Endothelial cell of umbilical vein (primary cell): ENCODE results near the gene DRAP1. TPM values are rescaled to one million over a fixed set of nuclear protein-coding genes. Genes with fewer than 3 reads are reported as not detected.

Experiments
- Bru-seq: library from RNA; stranded (reverse); fragments of 400-500 nt; gene quantifications from one replicate; lab custom pipeline; 2021; lab: Mats Ljungman, UMichigan
- BruChase-seq, 2 experiments: library from RNA; stranded (reverse); fragments of 400-500 nt; gene quantifications; one replicate each; lab custom pipeline; 2021; lab: Mats Ljungman, UMichigan
- BruUV-seq: library from RNA; stranded (reverse); fragments of 400-500 nt; replicated peaks from 2 replicates; lab custom pipeline; 2021; lab: Mats Ljungman, UMichigan
- CTCF ChIA-PET: fragments of 300-600, 350-600 bp; sonication (Branson Sonifier 250); formaldehyde crosslinking; loops from one replicate; lab custom pipeline; 2021; ENCODE audit warnings: antibody characterized with exemption, inconsistent platforms; lab: Charles Lee
- POLR2A ChIA-PET: fragments of 300-600, 350-600 bp; sonication (Branson Sonifier 250); formaldehyde crosslinking; loops from one replicate; lab custom pipeline; 2021; ENCODE audit warnings: antibody characterized with exemption, inconsistent platforms; lab: Charles Lee
- DNase-seq: peaks from one replicate; pipeline ENCODE4 v3.0.0-alpha.2; 2011; ENCODE audit warnings: low read depth, low spot score
- FAIRE-seq: peaks from 2 replicates; lab custom pipeline; 2011; peaks lifted over from hg19 to GRCh38; lab: Jason Lieb, UNC
- H2AFZ ChIP-seq: 2 replicates; pipeline ENCODE4 v1.6.0; 2012; ENCODE audit warnings: low read depth, low read length, control low read depth, inconsistent platforms
- H3K27ac ChIP-seq: 2 replicates; pipeline ENCODE4 v1.5.1; 2011; ENCODE audit warnings: low read depth, mild to moderate bottlenecking, control low read depth, low read length, moderate library complexity; ENCODE audit not compliant: insufficient read depth
- H3K27me3 ChIP-seq, 2 experiments: 2 replicates each; pipeline versions ENCODE4 v1.6.0 to v1.6.1; 2011; ENCODE audit warnings: low read length in 2 of 2, mixed read lengths in 1 of 2; ENCODE audit not compliant: control insufficient read depth in 2 of 2, insufficient read depth in 2 of 2
- H3K36me3 ChIP-seq, 2 experiments: 2 replicates in 1 of 2; 3 replicates in 1 of 2; pipeline ENCODE4 v1.5.1; 2011; ENCODE audit warnings: low read length in 2 of 2, mild to moderate bottlenecking in 1 of 2, moderate library complexity in 1 of 2; ENCODE audit not compliant: control insufficient read depth in 2 of 2, insufficient read depth in 2 of 2; ENCODE audit errors: extremely low read depth in 1 of 2
- H3K4me1 ChIP-seq: 3 replicates; pipeline ENCODE4 v1.5.1; 2011; ENCODE audit warnings: mild to moderate bottlenecking, low read length; ENCODE audit not compliant: control insufficient read depth, insufficient read depth; ENCODE audit errors: extremely low read depth
- H3K4me2 ChIP-seq: 2 replicates; pipeline ENCODE4 v1.6.1; 2011; ENCODE audit warnings: low read length, control low read depth, mixed read lengths; ENCODE audit not compliant: insufficient read depth
- H3K4me3 ChIP-seq, 3 experiments: fragments of 200-600 bp in 1 of 3; sonication (generic), shearing (Covaris generic) in 1 of 3; replicated peaks in 1 of 3; 2 replicates each; pipeline ENCODE4 v1.5.1; 2011 to 2016; ENCODE audit warnings: control low read depth in 3 of 3, low read length in 3 of 3, mild to moderate bottlenecking in 2 of 3, inconsistent platforms in 1 of 3, low read depth in 1 of 3, moderate library complexity in 1 of 3; ENCODE audit not compliant: insufficient read depth in 1 of 3
- H3K79me2 ChIP-seq: 2 replicates; pipeline ENCODE4 v1.6.0; 2012; ENCODE audit warnings: low read length, inconsistent platforms; ENCODE audit not compliant: control insufficient read depth, insufficient read depth
- H3K9ac ChIP-seq: replicated peaks from 2 replicates; pipeline ENCODE3; 2011; ENCODE audit warnings: low read length, control low read depth; ENCODE audit not compliant: insufficient read depth; ENCODE audit errors: extremely low read depth
- H3K9me1 ChIP-seq: replicated peaks from 3 replicates; pipeline ENCODE4 v1.6.0; 2011; ENCODE audit warnings: mild to moderate bottlenecking, low read length; ENCODE audit not compliant: control insufficient read depth, insufficient read depth; ENCODE audit errors: extremely low read depth
- H3K9me3 ChIP-seq: replicated peaks from 2 replicates; pipeline ENCODE4 v1.5.1; 2012; ENCODE audit warnings: low read length, inconsistent platforms; ENCODE audit not compliant: control insufficient read depth, insufficient read depth
- H4K20me1 ChIP-seq: replicated peaks from 2 replicates; pipeline ENCODE3; 2011; ENCODE audit warnings: mild to moderate bottlenecking, low read length; ENCODE audit not compliant: control insufficient read depth, insufficient read depth; ENCODE audit errors: extremely low read depth
- CTCF ChIP-seq, 2 donors: IDR thresholded peaks; 1 replicate in 1 of 2; 2 replicates in 1 of 2; pipeline ENCODE4 v1.5.1; 2011; ENCODE audit warnings: low read length in 2 of 2, mild to moderate bottlenecking in 2 of 2, moderate library complexity in 2 of 2, control low read depth in 1 of 2, inconsistent platforms in 1 of 2, low read depth in 1 of 2; ENCODE audit not compliant: insufficient read depth in 1 of 2; ENCODE audit errors: extremely low read depth in 1 of 2
- FOS ChIP-seq: IDR thresholded peaks from 2 replicates; pipeline ENCODE4 v1.6.1; 2011; ENCODE audit warnings: mild to moderate bottlenecking, low read length, moderate library complexity, borderline replicate concordance; ENCODE audit not compliant: insufficient read depth
- GATA2 ChIP-seq: IDR thresholded peaks from 2 replicates; pipeline ENCODE4 v1.7.0; 2011; ENCODE audit warnings: low read depth, mild to moderate bottlenecking, moderate library complexity, mixed read lengths, low read length; ENCODE audit not compliant: insufficient read length, insufficient read depth
- MYC ChIP-seq: IDR thresholded peaks from one replicate; pipeline ENCODE4 v1.6.1; 2011; ENCODE audit warnings: mild to moderate bottlenecking, low read depth, low read length
- POLR2A ChIP-seq: IDR thresholded peaks from 2 replicates; pipeline ENCODE4 v1.6.1; 2012; ENCODE audit warnings: low read depth, mild to moderate bottlenecking, control low read depth, low read length
- POLR2AphosphoS5 ChIP-seq: IDR thresholded peaks from 2 replicates; pipeline ENCODE4 v1.6.1; 2012; ENCODE audit warnings: low read depth, mild to moderate bottlenecking, control low read depth, low read length, moderate library complexity; ENCODE audit not compliant: insufficient read depth
- dilution Hi-C: fragments of 300-500 bp; cut with MboI; formaldehyde crosslinking; loops from one replicate; pipeline ENCODE4 v1.15.0; 2019; ENCODE audit warnings: low sequenced_read_pairs; ENCODE audit not compliant: extremely low pct_ligation_motif_present
- intact Hi-C: fragments of 100-400 bp; cut with micrococcal nuclease; formaldehyde crosslinking; loops from one replicate; pipeline ENCODE4 v1.10.0; 2022
- long read RNA-seq: library from polyadenylated mRNA; stranded (forward); transcript quantifications from one replicate; pipeline ENCODE4 v2.0.0, GENCODE V29; 2021
- polyA minus RNA-seq, 3 experiments: library from RNA; depleted of rRNA, polyadenylated mRNA; stranded (reverse); fragments of >200 nt; gene quantifications; 1 replicate in 1 of 3; 2 replicates in 2 of 3; pipeline ENCODE4 v1.2.3, GENCODE V29; 2011
- polyA plus RNA-seq, 4 experiments: library from polyadenylated mRNA; depleted of rRNA in 3 of 4; stranded (reverse) in 3 of 4; unstranded in 1 of 4; fragments of >200 nt; gene quantifications; 2 replicates each; pipeline versions ENCODE4 v1.2.1 to v1.2.3, GENCODE V29; 2011 to 2012; ENCODE audit warnings: missing spikeins in 1 of 4
- total RNA-seq: library from RNA; stranded (reverse); gene quantifications from 2 replicates; pipeline ENCODE4 v1.2.3, GENCODE V29; 2021
- TF ChIP-seq, protein P1 (sequence below): IDR thresholded peaks from 2 replicates; pipeline ENCODE4 v1.6.1; 2011; ENCODE audit not compliant: insufficient read depth, insufficient read length

DRAP1 gene, protein sequence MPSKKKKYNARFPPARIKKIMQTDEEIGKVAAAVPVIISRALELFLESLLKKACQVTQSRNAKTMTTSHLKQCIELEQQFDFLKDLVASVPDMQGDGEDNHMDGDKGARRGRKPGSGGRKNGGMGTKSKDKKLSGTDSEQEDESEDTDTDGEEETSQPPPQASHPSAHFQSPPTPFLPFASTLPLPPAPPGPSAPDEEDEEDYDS
- total RNA-seq (114 and 118 TPM in 2 replicates), polyA plus RNA-seq (73.5 and 74.9 TPM in 2 replicates), polyA minus RNA-seq (16.2 and 23.1 TPM in 2 replicates), Bru-seq, nascent RNA (percentile 65 among the genes with signal in this experiment), BruChase-seq, experiment 1, labeled RNA remaining after a 6-hour chase (percentile 88 among the genes with signal in this experiment), BruChase-seq, experiment 2, labeled RNA remaining after a 2-hour chase (percentile 72 among the genes with signal in this experiment)
- 151 and 158 TPM in 2 replicates for polyA plus RNA-seq (2011; cell fraction: cytosol; rRNA removed)
- polyA plus RNA-seq (2011; cell fraction: nucleus; rRNA removed): 76.9 and 120 TPM in 2 replicates
- 154 and 206 TPM in 2 replicates for polyA plus RNA-seq (2012)
- 17.3 TPM for polyA minus RNA-seq (2011; cell fraction: cytosol; rRNA and poly(A)+ RNA removed)
- polyA minus RNA-seq (2011; cell fraction: nucleus; rRNA and poly(A)+ RNA removed): 5.5 and 11.8 TPM in 2 replicates
- long read RNA-seq, transcript DRAP1-201 (7 exons, 989 nt): major isoform, 459 of 491 reads
- long read RNA-seq, transcript DRAP1-204 (7 exons, 695 nt): minor isoform, 10 of 491 reads
- long read RNA-seq, partial matches to known transcripts: 3 of 491 reads
- long read RNA-seq, other reads (novel, unspliced or antisense): 10 of 491 reads

DNA sequence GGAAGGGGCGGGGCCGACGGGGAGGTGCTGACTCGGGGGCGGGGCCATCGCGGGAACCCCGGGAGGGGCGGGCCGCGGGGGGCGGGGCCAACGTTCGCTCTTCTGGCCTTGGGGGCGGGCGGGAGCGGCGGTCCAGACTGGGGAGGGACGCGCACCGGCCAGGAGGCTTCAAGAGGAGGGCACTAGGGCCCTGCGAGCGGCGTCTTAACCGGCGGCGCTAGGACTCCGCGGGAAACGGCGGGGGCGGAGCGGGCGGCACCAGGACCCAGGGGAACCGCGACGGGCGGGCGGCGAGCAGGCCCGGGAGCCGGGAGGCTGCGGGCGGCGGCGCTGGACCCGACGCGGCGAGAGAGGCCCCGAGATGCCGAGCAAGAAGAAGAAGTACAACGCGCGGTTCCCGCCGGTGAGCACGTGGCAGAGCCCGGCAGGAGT, at the start of gene DRAP1:
Gene DRAP1 (plus strand): TSS at position 286 of the 432 bp plus-strand sequence. CDS start 76 bp downstream, at position 362.
- Histone ChIP-seq H3K4me1 (peaks cover 49% of the 10 kb centered on the region), H3K79me2 (peaks cover 37% of the 10 kb centered on the region), H4K20me1 (no peaks in the 10 kb centered on the region), H3K36me3 (peaks cover 6 to 9% of the 10 kb centered on the region in 2 experiments), H3K4me3 (peak within 1 kb of the TSS; percentile 70 to 90 (median 71)), H3K9ac (peak within 1 kb of the TSS; percentile 92), H3K4me2 (peak within 1 kb of the TSS; percentile 79), H3K27me3 (no peaks in the 10 kb centered on the region), H3K27ac (peak within 1 kb of the TSS; percentile 92), H3K9me1 (no peaks in the 10 kb centered on the region), H2AFZ (peak within 1 kb of the TSS; percentile 77), H3K9me3 (no peaks in the 10 kb centered on the region)
- dilution Hi-C loops (no loop called here), intact Hi-C loops (loop anchor here (1.0 to 5.0 kb wide), 5 partner anchors 31 to 133 kb away; partner anchors contain the start of genes BANF1, EIF1AD, FIBP and SART1)
- FAIRE-seq (peak; percentile 86), DNase-seq (peak; percentile 97)
- ChIA-PET POLR2A (interaction anchor here (2.1 kb wide), 1 partner anchor 29 kb away, joined by 7 read pairs; the partner anchor contains the start of gene CCDC85B), CTCF (interaction anchor here (1.0 to 4.9 kb wide), 3 partner anchors 14 to 31 kb away, joined by 3 to 73 read pairs (median 4); partner anchors contain the start of genes CCDC85B and FIBP)
- TF ChIP-seq MYC (no peak), CTCF (IDR thresholded peaks at IDR 0.05; ENCODE audit: extremely low read depth in 1 of 2, insufficient read depth in 1 of 2, low read depth in 1 of 2, low read length in 2 of 2) (no peak), POLR2AphosphoS5 (peak; percentile 67), FOS (no peak), GATA2 (no peak), POLR2A (peak; percentile 23)
- TF ChIP-seq, protein P1, sequence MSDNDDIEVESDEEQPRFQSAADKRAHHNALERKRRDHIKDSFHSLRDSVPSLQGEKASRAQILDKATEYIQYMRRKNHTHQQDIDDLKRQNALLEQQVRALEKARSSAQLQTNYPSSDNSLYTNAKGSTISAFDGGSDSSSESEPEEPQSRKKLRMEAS: peak; percentile 12
- no TSS peak for BruUV-seq
